GM19099 (cell line): ENCODE results near the gene SLC27A3.

Source experiments
- POLR2A ChIP-seq: IDR thresholded peaks from 3 replicates; pipeline ENCODE4 v1.6.1; 2011; ENCODE audit warnings: low read depth; ENCODE audit not compliant: insufficient read length; ENCODE audit errors: extremely low read depth

Gene SLC27A3

DNA sequence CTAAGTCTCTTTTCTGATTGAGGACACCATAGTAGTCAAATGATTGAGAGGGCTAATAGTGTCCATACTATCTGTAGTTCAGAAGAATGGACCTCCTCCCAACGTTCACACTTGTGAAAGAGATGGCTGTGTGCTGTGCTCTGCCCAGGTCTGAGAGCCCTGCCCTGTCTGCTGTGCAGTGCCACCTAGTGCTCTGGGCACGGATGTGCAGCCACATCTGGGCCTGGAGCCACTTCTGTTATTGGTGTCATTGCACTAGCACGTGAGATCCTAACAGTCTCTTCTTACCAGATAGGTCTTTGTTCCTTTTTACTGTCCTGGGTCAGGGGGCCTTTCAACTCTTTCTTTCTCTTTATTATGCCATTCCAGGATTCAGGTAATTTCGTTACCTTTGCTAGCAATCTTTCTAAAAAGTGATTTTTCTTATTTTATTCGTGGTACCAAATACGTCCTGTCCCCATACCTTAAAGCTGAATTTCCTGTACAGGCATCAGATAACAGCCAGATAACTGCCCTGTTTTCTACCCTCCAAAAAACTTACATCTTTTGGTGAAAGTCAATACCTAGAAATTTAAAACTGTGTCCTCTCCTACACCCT lies 25.7 kb upstream of the SLC27A3 start:
- TF ChIP-seq POLR2A = no peak

DNA sequence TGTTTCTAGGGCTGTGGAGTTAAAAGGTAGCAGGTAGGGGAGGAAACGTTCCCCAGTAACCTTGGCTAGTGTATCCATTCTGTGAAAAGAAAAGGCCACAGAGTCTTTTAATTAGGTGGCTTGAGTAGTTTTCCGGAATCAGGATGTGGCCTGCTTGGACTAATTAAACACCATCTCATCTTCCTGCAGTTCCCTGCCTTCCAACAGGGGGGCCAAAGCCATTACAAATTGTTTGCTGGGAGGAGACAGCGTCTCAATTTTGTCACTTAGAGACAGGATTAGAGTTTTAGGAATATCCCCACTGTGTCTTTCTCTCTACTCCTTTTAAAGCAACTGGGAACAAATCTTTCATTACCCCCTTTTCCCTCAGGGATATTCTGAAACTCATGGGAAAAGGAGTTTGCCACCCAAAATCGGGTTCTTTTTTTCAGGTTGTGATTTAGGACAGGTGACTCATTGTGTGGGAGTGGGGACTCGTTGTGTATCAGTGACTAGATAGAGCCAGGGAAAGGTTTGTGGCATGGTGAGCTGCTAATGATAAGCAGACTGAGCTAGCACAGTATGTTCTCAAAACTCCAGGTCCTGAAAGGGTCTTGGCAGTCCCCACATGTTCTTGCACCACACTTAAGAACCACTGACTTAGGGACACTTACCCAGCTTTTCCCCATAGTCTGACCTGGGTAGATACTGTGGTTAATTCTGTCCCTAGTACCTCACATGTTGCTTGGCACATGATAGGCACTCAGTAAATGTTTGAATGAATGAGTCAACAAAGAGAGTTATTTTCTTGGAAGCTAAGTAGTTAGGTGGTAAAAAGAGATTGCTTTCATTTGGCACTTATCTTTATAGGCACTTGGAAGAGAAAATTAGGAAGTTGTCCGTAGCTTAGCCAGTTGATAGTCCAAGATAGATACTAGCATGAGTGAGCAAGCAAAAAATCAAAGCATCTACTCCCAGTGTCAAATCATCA lies 24.9 kb upstream of the SLC27A3 start:
- no peak for TF ChIP-seq POLR2A

DNA sequence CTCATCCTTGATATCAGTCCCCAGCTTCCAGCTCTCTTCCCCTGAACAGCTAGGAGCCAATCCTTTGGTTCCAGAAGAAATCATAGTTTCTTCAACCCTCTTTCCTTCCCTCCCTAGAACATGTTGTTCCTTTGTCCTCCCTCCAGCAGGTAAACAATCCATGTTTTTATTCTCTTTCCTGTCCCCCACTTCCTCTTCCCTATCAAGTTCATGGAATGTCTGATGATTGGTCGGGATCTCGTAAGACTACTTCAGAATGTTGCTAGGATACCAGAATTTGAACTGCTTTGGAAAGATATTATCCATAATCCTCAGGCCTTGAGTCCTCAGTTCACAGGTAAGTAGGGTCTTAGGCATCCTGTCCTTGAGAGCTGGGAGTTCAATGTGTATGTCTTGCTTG lies 23.1 kb upstream of the SLC27A3 start:
- no peak for TF ChIP-seq POLR2A

DNA sequence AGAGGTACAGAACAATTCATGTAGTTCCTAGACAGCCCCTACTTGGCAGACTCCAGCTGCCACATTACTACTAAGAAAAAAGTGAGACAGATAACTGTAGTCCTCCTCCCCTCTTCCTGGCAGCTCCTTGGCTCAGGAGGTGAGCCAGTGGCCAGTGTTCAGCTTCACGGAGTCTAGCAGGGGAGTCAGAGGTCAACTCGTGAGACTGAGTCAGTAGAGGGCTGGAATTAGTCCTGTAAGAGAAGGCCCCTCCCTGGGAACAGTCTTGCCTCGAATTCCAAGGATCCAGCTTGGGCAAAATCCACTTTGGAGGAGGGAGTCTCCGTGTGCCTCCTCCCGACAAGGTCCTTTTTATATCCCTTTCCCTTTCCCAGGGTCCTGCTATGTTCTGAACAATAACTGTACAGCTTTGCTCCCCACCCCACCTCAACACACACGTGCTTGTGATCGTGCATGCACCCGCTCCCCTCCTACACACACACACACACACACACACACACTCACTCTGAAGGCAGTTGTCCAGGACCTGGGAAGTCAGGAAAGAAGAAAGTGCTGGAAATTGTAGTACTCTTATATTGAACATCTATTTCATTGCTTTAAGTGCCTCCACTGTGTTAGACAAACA lies 22.5 kb upstream of the SLC27A3 start:
- no peak for TF ChIP-seq POLR2A

DNA sequence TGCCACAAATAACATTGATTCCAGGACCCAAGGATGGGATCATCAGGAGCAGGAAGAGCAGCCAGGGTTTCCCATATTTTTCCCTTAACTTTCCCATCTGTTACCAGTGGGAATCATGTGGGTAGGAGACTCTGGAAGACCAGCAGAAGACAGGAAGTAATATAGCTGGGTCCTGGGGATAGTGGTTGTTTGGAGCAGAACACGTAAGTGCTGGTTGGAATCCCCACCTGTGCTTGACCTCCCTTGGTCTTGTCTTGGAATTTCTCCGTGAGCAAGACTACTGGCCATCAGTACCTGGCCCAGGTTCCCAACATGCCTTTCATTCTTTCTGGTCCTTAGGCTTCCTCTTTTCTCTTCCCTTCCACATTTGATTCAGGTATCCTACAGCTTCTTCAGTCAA lies 20.9 kb upstream of the SLC27A3 start:
- no peak for TF ChIP-seq POLR2A

DNA sequence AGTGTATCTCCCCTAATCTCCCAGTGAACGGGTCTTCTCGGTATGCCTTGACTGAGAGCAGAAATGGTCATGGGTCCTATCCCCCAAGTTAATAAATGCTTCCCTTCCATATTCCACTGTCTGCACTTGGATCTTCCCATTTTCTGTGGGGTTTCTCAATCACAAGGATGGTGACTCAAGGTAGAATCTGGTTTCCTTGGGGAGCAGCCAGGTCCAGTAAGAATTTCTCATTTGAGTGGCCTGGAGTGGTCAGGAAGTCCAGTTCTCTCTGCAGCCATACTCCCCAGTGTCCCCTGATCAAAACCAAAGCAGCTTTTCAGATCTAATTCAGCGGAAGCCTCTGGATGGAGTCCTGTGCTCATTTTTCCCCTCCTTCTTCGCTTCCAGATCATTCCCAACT lies 14.8 kb upstream of the SLC27A3 start:
- TF ChIP-seq POLR2A = no peak

DNA sequence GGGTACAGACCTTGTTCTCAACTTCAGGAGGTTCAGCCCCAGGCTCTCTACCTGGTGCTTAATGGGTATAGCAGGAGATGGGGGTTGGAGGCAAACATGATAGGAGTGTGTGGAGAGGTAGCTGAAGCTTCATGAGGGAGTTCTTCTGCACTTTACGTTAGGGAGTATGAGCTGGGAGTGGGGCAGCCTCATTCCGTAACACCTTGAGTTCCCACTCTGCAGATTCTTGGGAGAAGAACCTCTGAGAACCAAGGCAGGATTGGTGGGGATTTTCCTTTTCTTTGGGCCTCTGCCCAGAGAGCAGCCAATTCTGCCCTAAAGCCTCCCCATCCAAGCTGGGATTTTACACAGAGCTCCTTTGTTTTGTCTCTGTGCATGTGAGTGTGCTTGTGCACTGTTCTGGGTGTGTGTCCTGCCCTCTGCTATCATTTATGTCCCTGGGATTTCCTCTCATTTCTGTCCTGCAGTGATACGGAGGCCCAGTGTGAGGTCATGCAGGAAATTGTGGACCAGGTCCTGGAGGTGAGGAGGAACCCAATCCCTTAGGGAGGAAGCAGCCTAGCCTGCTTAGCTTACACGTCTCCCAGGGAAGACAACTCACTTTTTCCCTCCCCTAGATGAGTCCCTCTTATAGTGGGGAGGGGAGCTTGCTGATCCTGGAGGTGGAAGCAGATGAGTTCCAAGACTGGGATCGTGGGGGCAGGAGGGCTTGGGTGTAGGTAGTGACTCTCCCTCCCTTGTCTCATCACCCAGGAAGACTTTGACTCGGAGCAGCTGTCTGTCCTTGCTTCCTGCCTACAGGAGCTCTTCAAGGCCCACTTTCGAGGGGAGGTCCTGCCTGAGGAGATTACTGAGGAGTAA lies 11.6 kb upstream of the SLC27A3 start:
- no peak for TF ChIP-seq POLR2A

DNA sequence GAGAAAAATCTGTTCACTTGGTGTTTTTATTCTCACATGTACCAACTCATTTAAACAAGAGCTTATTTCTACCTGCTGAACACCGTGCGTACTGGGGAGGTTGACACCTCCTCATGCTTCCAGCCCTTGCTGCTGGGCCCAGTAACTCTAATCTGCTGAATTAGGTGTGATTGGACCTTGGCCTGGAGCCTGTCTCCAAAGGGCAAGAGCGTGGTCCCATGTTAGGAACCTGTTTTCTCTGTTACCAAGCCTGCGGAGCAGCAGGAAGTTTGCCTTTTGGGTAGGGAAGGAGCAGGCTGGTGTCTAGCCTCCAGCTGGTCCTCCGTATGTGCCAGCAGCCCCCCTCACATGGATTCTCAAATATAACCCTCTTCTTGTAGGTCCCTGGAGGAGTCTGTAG lies 10.9 kb upstream of the SLC27A3 start:
- no peak for TF ChIP-seq POLR2A

DNA sequence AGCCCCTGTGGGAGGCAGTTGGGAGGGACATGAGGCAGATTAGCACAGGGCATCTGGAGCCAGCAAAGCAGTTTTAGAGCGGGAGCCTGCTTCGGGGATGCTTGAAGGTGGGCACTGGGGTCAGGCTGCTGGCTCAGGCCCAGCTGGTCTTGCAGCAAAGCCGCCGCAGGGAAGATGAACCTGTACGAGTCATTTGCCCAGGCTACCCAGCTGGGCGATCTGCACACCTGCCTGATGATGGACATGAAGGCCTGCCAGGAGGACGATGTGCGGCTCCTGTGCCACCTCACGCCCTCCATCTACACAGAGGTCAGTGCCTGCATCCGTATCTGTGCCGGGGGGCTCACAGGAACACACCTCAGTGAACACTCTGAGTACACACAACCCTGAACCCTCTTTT lies 7.7 kb upstream of the SLC27A3 start:
- no peak for TF ChIP-seq POLR2A

DNA sequence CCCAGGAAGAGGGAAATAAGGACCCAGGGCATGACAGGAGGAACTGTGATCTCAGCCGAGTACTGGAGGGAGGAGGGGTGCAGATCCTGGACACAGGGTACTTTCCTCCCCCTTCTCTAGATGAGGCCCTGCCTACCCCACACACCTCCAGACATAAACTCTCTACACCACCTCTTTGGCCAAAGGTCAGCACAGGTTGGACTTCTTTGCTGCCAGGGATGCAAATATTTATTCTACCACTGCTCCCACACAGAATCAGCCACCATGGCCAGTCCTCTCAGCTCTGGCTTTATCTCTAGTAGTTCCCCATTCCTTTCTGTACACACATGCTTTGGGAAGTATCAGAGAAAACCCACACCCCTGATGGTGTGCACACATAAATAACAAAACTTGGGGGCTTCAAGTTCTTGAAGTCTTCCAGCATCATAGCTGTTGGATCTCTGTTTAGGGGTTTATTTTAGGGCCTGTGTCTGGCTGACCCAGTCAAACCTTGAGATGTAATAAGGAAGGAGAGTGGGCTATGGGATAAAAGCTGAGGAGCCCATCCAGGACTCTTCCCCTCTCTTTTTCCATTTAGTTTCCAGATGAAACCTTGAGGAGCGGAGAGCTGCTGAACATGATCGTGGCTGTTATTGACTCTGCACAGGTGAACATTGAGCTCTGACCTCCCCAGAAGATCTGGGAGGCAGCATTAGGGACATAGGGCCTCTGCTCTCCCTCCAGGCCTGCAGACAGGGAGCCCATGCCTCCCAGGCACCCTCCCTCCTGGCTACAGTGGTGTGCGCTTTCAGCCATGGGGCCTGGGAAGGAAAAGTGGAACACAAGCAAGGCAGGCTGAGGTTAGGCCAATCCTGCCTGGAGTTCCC lies 6.7 kb upstream of the SLC27A3 start:
- no peak for TF ChIP-seq POLR2A

DNA sequence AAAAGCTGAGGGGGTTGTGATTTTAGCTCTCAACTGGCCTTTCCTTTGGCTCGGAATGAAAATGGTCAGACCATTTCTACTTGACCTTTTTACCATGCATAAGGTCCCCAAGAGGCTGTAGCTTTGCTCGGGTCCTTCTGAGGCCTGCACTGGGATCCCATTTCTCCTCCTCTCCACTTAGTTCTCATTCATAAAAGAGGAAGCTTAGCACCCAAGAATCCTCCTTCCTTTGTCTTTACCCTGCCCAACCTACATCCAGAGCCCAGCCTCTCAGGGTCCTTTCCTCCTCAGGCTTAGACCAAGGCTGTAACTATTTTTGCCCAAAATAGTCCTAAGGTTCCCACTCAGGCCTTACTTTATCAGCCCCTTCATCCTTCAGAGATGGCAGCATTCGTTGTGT lies 6.0 kb upstream of the SLC27A3 start:
- TF ChIP-seq POLR2A = no peak

DNA sequence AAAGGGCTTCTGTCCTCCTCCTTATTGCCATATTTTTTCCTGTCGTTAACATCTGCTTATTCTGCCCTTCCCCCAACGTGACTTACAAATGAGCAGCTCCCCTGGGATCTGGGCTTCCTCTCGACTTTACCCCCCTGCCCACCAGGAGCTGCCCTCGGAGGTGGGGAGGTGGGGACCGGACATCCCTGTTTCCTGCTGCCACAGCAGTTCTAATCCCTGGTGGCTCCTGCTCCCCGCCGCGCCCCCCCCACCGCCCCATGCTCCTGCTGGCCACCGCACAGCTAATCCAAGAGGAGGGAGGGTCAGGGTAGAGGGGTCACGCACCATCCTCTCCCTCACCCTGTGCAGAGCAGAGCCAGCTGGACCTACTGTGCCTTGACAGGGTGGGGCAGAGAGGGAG lies 4.4 kb upstream of the SLC27A3 start:
- TF ChIP-seq POLR2A = no peak

DNA sequence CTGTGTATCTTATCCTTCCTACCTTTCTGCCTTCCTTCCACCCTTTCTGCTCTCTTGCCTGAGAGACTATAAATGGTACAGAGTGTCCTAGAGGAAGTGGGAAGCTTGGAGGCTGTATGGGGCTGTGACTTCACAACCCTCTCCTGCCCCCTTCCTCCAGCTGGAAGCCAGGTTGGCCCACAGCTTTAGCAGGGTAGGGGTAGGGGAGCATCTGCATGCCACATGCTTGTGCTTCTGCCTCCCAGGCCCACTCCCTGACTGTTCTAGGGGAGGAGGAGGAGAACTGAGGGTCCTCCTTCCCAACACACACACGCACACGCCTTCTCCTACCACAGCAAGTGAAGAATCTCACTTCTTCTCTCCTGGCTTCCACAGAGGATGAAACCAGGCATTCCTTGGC lies 3.9 kb upstream of the SLC27A3 start:
- TF ChIP-seq POLR2A = no peak

DNA sequence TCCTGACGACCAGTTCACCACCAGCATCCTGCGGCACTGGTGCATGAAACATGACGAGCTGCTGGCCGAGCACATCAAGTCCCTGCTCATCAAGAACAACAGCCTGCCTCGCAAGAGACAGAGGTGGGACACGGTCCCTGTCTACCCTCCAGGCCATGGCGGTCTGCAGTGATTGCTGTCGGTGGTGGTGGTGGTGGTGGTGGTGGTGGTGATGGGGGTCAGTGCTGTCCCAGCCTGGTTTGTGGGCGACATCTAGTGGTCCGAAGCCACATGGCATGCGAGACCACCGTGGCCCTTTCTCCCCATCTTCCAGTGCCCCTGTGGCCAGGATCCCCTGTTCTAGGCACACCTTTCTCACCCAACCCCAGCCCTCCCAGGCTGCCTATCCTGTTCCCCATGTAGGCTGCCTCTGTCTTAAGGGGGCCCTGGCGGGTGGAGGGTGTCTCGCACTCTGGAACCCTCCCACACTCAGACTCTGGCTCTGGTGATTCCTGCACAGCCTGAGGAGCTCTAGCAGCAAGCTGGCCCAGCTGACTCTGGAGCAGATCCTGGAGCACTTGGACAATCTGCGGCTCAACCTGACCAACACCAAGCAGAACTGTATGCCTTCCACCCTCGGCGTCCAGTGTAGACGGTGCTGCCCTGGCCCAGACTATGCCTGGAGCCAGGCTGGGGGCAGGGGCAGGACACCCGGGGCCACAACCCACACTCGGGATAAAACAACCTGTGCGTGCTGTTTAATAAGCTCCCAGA lies 3.2 kb upstream of the SLC27A3 start:
- no peak for TF ChIP-seq POLR2A
